ENCODE results near the gene SHC3. TPM values are rescaled to one million over a fixed set of nuclear protein-coding genes. Genes with fewer than 3 reads are reported as not detected.

SHC3 gene
- total and polyA plus RNA-seq, 2 donors (not counting 3 experiments of a cell fraction or from before 2014, with no cell fraction given): 1.0 to 2.0 TPM

GRCh38 chr9:89054865-89055495, 123.6 kb downstream of the SHC3 start:
- Histone ChIP-seq H3K27ac (ENCODE audit: insufficient read depth, low read depth, low read length) (no peak overlapping the region), H3K36me3 (ENCODE audit: control insufficient read depth in 2 of 2, extremely low read depth in 1 of 2, insufficient read depth in 2 of 2, low read length in 2 of 2) (no peaks in the 10 kb centered on the region), H3K9ac (replicated peaks; ENCODE audit: extremely low read depth, insufficient read depth, low read length) (no peak overlapping the region), H3K4me3 (replicated peaks in 1 of 3; ENCODE audit: insufficient read depth in 1 of 3, low read depth in 1 of 3, low read length in 3 of 3) (no peak overlapping the region), H3K27me3 (ENCODE audit: control insufficient read depth in 2 of 2, insufficient read depth in 2 of 2, low read length in 2 of 2) (no peaks in the 10 kb centered on the region), H3K79me2 (ENCODE audit: control insufficient read depth, insufficient read depth, low read length) (no peaks in the 10 kb centered on the region), H2AFZ (ENCODE audit: low read depth, low read length) (no peak overlapping the region), H4K20me1 (replicated peaks; ENCODE audit: control insufficient read depth, extremely low read depth, insufficient read depth, low read length) (no peaks in the 10 kb centered on the region), H3K4me2 (ENCODE audit: insufficient read depth, low read length) (no peak overlapping the region), H3K9me3 (replicated peaks; ENCODE audit: control insufficient read depth, insufficient read depth, low read length) (no peaks in the 10 kb centered on the region), H3K9me1 (replicated peaks; ENCODE audit: control insufficient read depth, extremely low read depth, insufficient read depth, low read length) (no peaks in the 10 kb centered on the region), H3K4me1 (ENCODE audit: control insufficient read depth, extremely low read depth, insufficient read depth, low read length) (no peaks in the 10 kb centered on the region)
- ChIA-PET POLR2A (no interaction called here), CTCF (interaction anchor here (0.8 kb wide), 1 partner anchor 224 kb away, joined by 4 read pairs; no protein-coding TSS in a partner anchor)
- DNase-seq (ENCODE audit: low read depth, low spot score) (no peak), FAIRE-seq (no peak)
- TF ChIP-seq MAX (IDR thresholded peaks at IDR 0.05; ENCODE audit: insufficient read depth, insufficient read length) (no peak), GATA2 (IDR thresholded peaks at IDR 0.05; ENCODE audit: insufficient read depth, insufficient read length, low read depth, low read length) (no peak), CTCF (IDR thresholded peaks at IDR 0.05; ENCODE audit: extremely low read depth in 1 of 2, insufficient read depth in 1 of 2, low read depth in 1 of 2, low read length in 2 of 2) (no peak), POLR2AphosphoS5 (IDR thresholded peaks at IDR 0.05; ENCODE audit: insufficient read depth, low read depth, low read length) (no peak), MYC (IDR thresholded peaks at IDR 0.05; ENCODE audit: low read depth, low read length) (no peak), JUN (IDR thresholded peaks at IDR 0.05; ENCODE audit: borderline replicate concordance, insufficient read depth, insufficient read length, low read depth) (no peak), EZH2 (IDR thresholded peaks at IDR 0.05; ENCODE audit: borderline replicate concordance, low read depth, low read length, severe bottlenecking) (no peak), FOS (IDR thresholded peaks at IDR 0.05; ENCODE audit: borderline replicate concordance, insufficient read depth, low read length) (no peak), POLR2A (IDR thresholded peaks at IDR 0.05; ENCODE audit: low read depth, low read length) (no peak)
- dilution Hi-C loops (cut with MboI; ENCODE audit: extremely low pct_ligation_motif_present, low sequenced_read_pairs) (no loop called here), intact Hi-C loops (cut with micrococcal nuclease) (no loop called here)
- no TSS peak for BruUV-seq (replicated peaks)
